ENCODE results near the gene SYCP2L.

DNA sequence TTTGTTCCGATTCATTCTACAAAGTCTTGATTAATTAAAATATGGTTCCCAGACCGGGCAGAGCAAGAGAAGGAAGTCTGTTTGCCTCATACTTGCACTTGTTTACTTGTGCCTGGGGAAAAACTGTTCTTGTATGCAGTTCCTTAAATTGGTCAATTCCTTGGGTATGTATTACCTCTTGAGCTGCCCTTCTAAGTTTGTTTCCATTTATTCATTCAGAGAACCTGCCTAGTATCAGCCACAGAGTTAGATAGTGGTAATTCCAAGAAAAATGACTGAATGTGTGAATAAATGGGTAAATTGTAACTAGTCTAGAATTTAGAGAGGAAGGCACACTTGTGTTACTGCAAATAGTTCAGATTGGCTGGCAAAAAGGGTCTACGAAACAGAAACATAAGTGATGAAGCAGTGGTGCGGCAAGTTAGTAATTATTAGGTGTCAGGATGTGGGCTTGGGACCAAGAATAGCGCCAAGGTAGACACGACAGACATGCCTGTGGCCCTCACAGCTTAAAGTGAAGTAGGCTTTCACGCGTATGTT, 48.0 kb upstream of the SYCP2L start:
- TF ChIP-seq, protein P1, sequence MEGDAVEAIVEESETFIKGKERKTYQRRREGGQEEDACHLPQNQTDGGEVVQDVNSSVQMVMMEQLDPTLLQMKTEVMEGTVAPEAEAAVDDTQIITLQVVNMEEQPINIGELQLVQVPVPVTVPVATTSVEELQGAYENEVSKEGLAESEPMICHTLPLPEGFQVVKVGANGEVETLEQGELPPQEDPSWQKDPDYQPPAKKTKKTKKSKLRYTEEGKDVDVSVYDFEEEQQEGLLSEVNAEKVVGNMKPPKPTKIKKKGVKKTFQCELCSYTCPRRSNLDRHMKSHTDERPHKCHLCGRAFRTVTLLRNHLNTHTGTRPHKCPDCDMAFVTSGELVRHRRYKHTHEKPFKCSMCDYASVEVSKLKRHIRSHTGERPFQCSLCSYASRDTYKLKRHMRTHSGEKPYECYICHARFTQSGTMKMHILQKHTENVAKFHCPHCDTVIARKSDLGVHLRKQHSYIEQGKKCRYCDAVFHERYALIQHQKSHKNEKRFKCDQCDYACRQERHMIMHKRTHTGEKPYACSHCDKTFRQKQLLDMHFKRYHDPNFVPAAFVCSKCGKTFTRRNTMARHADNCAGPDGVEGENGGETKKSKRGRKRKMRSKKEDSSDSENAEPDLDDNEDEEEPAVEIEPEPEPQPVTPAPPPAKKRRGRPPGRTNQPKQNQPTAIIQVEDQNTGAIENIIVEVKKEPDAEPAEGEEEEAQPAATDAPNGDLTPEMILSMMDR (conservative IDR thresholded peaks at IDR 0.05) = no peak
- TF ChIP-seq ZFX (IDR thresholded peaks at IDR 0.05) = no peak

All from C4-2B (cell line).